Panc1 (cell line): ENCODE data around the gene CEP83. TPM values are rescaled to one million over a fixed set of nuclear protein-coding genes. Genes with fewer than 3 reads are reported as not detected.
"Not testable (repeated sequence)": the region's sequence is repeated elsewhere in the genome, so short reads cannot be mapped to it uniquely, and the experiment has no call there.

Experiments used
- ATAC-seq: fragments of 200-7000 bp; cut with Tn5 transposase; 2 replicates; pipeline ENCODE4 v1.9.1; 2020; ENCODE audit warnings: mild to moderate bottlenecking, moderate library complexity
- BruUV-seq: library from RNA; stranded (reverse); fragments of 400-500 nt; replicated peaks from 2 replicates; lab custom pipeline; 2021; lab: Mats Ljungman, UMichigan
- CTCF ChIA-PET: fragments of 300-600 bp; sonication (Branson Sonifier 250); formaldehyde crosslinking; loops from one replicate; lab custom pipeline; 2022; ENCODE audit warnings: antibody characterized with exemption; lab: Charles Lee
- POLR2A ChIA-PET: fragments of 300-600 bp; sonication (Branson Sonifier 250); formaldehyde crosslinking; loops from one replicate; lab custom pipeline; 2022; ENCODE audit warnings: antibody characterized with exemption; lab: Charles Lee
- DNase-seq: peaks from one replicate; pipeline ENCODE4 v3.0.0-alpha.2; 2010; ENCODE audit warnings: low read depth, low spot score
- H3K27ac ChIP-seq: 2 replicates; pipeline ENCODE4 v1.5.1; 2011; ENCODE audit warnings: mild to moderate bottlenecking, low read length, inconsistent platforms
- H3K27me3 ChIP-seq: fragments of 200-500 bp; sonication (Bioruptor generic); 2 replicates; pipeline ENCODE4 v1.6.0; 2014; ENCODE audit warnings: low read length, inconsistent platforms; ENCODE audit not compliant: control insufficient read depth, insufficient read depth
- H3K36me3 ChIP-seq: fragments of 200-500 bp; sonication (Bioruptor generic); 2 replicates; pipeline ENCODE4 v1.5.1; 2014; ENCODE audit warnings: inconsistent platforms, mild to moderate bottlenecking, low read length, moderate library complexity; ENCODE audit not compliant: control insufficient read depth, insufficient read depth
- H3K4me1 ChIP-seq: 2 replicates; pipeline ENCODE4 v1.5.1; 2011; ENCODE audit warnings: inconsistent platforms, mild to moderate bottlenecking, low read length, moderate library complexity; ENCODE audit not compliant: control insufficient read depth, insufficient read depth
- H3K4me3 ChIP-seq, 2 experiments: 2 replicates each; pipeline ENCODE4 v1.5.1; 2011 to 2012; ENCODE audit warnings: low read depth in 2 of 2, low read length in 2 of 2, mild to moderate bottlenecking in 2 of 2, inconsistent platforms in 1 of 2, moderate library complexity in 1 of 2
- H3K9me3 ChIP-seq: fragments of 200-500 bp; sonication (Bioruptor generic); 2 replicates; pipeline ENCODE4 v1.5.1; 2014; ENCODE audit warnings: low read depth, mild to moderate bottlenecking, inconsistent platforms, low read length, moderate library complexity; ENCODE audit not compliant: control insufficient read depth, insufficient read depth
- CTCF ChIP-seq: fragments of 450-650 bp; IDR thresholded peaks from 2 replicates; pipeline ENCODE4 v1.5.1; 2017; ENCODE audit warnings: mild to moderate bottlenecking
- POLR2AphosphoS5 ChIP-seq: IDR thresholded peaks from 2 replicates; pipeline ENCODE4 v1.6.1; 2012; ENCODE audit warnings: mild to moderate bottlenecking, low read depth, low read length, moderate library complexity
- REST ChIP-seq, 2 experiments: IDR thresholded peaks; 2 replicates each; pipeline ENCODE4 v1.6.1; 2011 to 2012; ENCODE audit warnings: low read depth in 2 of 2, control low read depth in 1 of 2, low read length in 1 of 2, mild to moderate bottlenecking in 1 of 2, moderate library complexity in 1 of 2; ENCODE audit not compliant: insufficient read depth in 1 of 2
- SIN3A ChIP-seq: IDR thresholded peaks from 2 replicates; pipeline ENCODE4 v1.6.1; 2012; ENCODE audit warnings: low read depth, mild to moderate bottlenecking, low read length, moderate library complexity, borderline replicate concordance; ENCODE audit not compliant: insufficient read depth
- TCF7L2 ChIP-seq: IDR thresholded peaks from 2 replicates; pipeline ENCODE4 v1.6.1; 2011; ENCODE audit warnings: mild to moderate bottlenecking, low read depth, low read length, inconsistent platforms
- in situ Hi-C: cut with HindIII; loops from 2 replicates; pipeline ENCODE4 v1.10.0; 2016; ENCODE audit warnings: low sequenced_read_pairs, low pct_unique_long_range_greater_than_20kb
- intact Hi-C: fragments of 100-400 bp; cut with micrococcal nuclease; formaldehyde crosslinking; loops from one replicate; pipeline ENCODE4 v1.10.0; 2022; ENCODE audit not compliant: unreplicated experiment
- total RNA-seq: library from RNA; stranded (reverse); gene quantifications from one replicate; pipeline ENCODE4 v1.2.1, GENCODE V29; 2021; ENCODE audit not compliant: unreplicated experiment

CEP83 gene
- total RNA-seq, 1 experiment from 2014 or later, result 28.0 TPM

- intact Hi-C loops (no loop called here), in situ Hi-C loops (no loop called here)
- BruUV-seq, result no TSS peak
- no peaks in the 10 kb centered on the region for H3K27me3 ChIP-seq
- ATAC-seq (no peak), DNase-seq (no peak)
- H3K9me3 ChIP-seq, result no peaks in the 10 kb centered on the region
- POLR2A ChIA-PET, result no interaction called here
- no peaks in the 10 kb centered on the region for H3K4me1 ChIP-seq
- H3K4me3 ChIP-seq, result no peak overlapping the region
- CTCF ChIA-PET, result no interaction called here
- H3K36me3 ChIP-seq, result no peaks in the 10 kb centered on the region; the same call in 1 of the 2 replicates
- TF ChIP-seq TCF7L2 (no peak), SIN3A (no peak), REST (IDR thresholded peaks at IDR 0.05; ENCODE audit: insufficient read depth in 1 of 2, low read depth in 2 of 2, low read length in 1 of 2) (no peak), POLR2AphosphoS5 (no peak), CTCF (no peak)
- H3K27ac ChIP-seq, result no peak overlapping the region
Observed at GRCh38 chr12:94401326-94401725, 58.3 kb downstream of the CEP83 start.

GRCh38 chr12:94398685-94399084 lies 61.0 kb downstream of the CEP83 start:
- H3K27me3 ChIP-seq, H3K36me3 ChIP-seq, in situ Hi-C loops, H3K4me1 ChIP-seq, H3K27ac ChIP-seq, H3K9me3 ChIP-seq, CTCF ChIA-PET, H3K4me3 ChIP-seq, DNase-seq, BruUV-seq, POLR2A ChIA-PET, ATAC-seq, intact Hi-C loops: not testable (repeated sequence)

- in situ Hi-C loops, result no loop called here
- intact Hi-C loops, result no loop called here
- no TSS peak for BruUV-seq
- no peaks in the 10 kb centered on the region; the same call in 1 of the 2 replicates for H3K36me3 ChIP-seq
- no peak for ATAC-seq
- DNase-seq, result no peak
- TF ChIP-seq CTCF (no peak), REST (IDR thresholded peaks at IDR 0.05; ENCODE audit: insufficient read depth in 1 of 2, low read depth in 2 of 2, low read length in 1 of 2) (no peak), SIN3A (no peak), POLR2AphosphoS5 (no peak), TCF7L2 (no peak)
- no peaks in the 10 kb centered on the region for H3K27me3 ChIP-seq
- ChIA-PET CTCF (no interaction called here), POLR2A (no interaction called here)
- no peaks in the 10 kb centered on the region for H3K4me1 ChIP-seq
- no peak overlapping the region for H3K27ac ChIP-seq
- no peak overlapping the region for H3K4me3 ChIP-seq
- H3K9me3 ChIP-seq, result no peaks in the 10 kb centered on the region
Observed at GRCh38 chr12:94397401-94397800, 62.3 kb downstream of the CEP83 start.

- CTCF ChIA-PET, H3K9me3 ChIP-seq, intact Hi-C loops, POLR2A ChIA-PET, H3K27me3 ChIP-seq, H3K4me3 ChIP-seq, ATAC-seq, in situ Hi-C loops, H3K27ac ChIP-seq, DNase-seq, BruUV-seq, H3K36me3 ChIP-seq, H3K4me1 ChIP-seq: not testable (repeated sequence)
Observed at GRCh38 chr12:94396014-94396413, 63.7 kb downstream of the CEP83 start.
